K562 (cell line): ENCODE results near the gene RNASE4. TPM values are rescaled to one million over a fixed set of nuclear protein-coding genes. Genes with fewer than 3 reads are reported as not detected.

Source experiments
- ATAC-seq: fragments of 200-7000 bp; cut with Tn5 transposase; 3 replicates; pipeline ENCODE4 v1.9.1; 2020; ENCODE audit warnings: moderate library complexity
- BruUV-seq: library from RNA; stranded (reverse); fragments of 400-500 nt; replicated peaks from 2 replicates; lab custom pipeline; 2021; lab: Mats Ljungman, UMichigan
- CTCF ChIA-PET: fragments of 300-600 bp; formaldehyde crosslinking; extraction: SDS; loops from one replicate; lab custom pipeline; 2021; ENCODE audit warnings: low intra/inter-chr PET ratio; lab: Yijun Ruan, JAX
- POLR2A ChIA-PET: fragments of 300-600, 350-650 bp; sonication (Branson Sonifier 250); formaldehyde crosslinking; extraction: SDS; loops from one replicate; lab custom pipeline; 2021; ENCODE audit warnings: antibody characterized with exemption, inconsistent platforms; lab: Yijun Ruan, JAX
- DNase-seq, 4 experiments: peaks; one replicate each; pipeline versions ENCODE4 v3.0.0 to v3.0.0-alpha.2; 2011 to 2018; ENCODE audit warnings: low spot score in 3 of 4, mixed read lengths in 3 of 4; ENCODE audit errors: extremely low read depth in 1 of 4
- FAIRE-seq: peaks from 2 replicates; lab custom pipeline; 2011; peaks lifted over from hg19 to GRCh38; lab: Jason Lieb, UNC
- H2AFZ ChIP-seq: 2 replicates; pipeline ENCODE4 v1.6.0; 2011; ENCODE audit warnings: low read depth, low read length, control low read depth, inconsistent platforms
- H3K27ac ChIP-seq: fragments of 200-600 bp; 3 replicates; pipeline ENCODE4 v1.8.0; 2011; ENCODE audit warnings: low read depth, mild to moderate bottlenecking, control low read depth, inconsistent platforms, low read length, moderate library complexity, mixed read lengths; ENCODE audit errors: extremely low read depth
- H3K27me3 ChIP-seq, 2 experiments: fragments of 300-600 bp in 1 of 2; 2 replicates in 1 of 2; 3 replicates in 1 of 2; pipeline versions ENCODE4 v1.6.0 to v1.8.0; 2011; ENCODE audit warnings: inconsistent platforms in 2 of 2, low read length in 2 of 2, mild to moderate bottlenecking in 1 of 2, mixed read lengths in 1 of 2, moderate library complexity in 1 of 2; ENCODE audit not compliant: control insufficient read depth in 2 of 2, insufficient read depth in 2 of 2
- H3K36me3 ChIP-seq: fragments of 300-600 bp; 3 replicates; pipeline ENCODE4 v1.8.0; 2011; ENCODE audit warnings: mild to moderate bottlenecking, low read length, inconsistent platforms; ENCODE audit not compliant: control insufficient read depth, insufficient read depth
- H3K4me1 ChIP-seq, 2 experiments: fragments of 200-600 bp in 1 of 2; replicated peaks in 1 of 2; 2 replicates in 1 of 2; 3 replicates in 1 of 2; pipeline versions ENCODE4 v1.5.1 to v1.8.0; 2011; ENCODE audit warnings: inconsistent platforms in 2 of 2, low read length in 2 of 2, mild to moderate bottlenecking in 1 of 2, mixed read lengths in 1 of 2, moderate library complexity in 1 of 2; ENCODE audit not compliant: control insufficient read depth in 2 of 2, insufficient read depth in 2 of 2
- H3K4me2 ChIP-seq: 2 replicates; pipeline ENCODE4 v1.6.1; 2011; ENCODE audit warnings: low read length, control low read depth, inconsistent platforms, mixed read lengths; ENCODE audit not compliant: insufficient read depth
- H3K4me3 ChIP-seq: fragments of 200-600 bp; sonication (generic), shearing (Covaris generic); 2 replicates; pipeline ENCODE4 v1.5.1; 2016; ENCODE audit warnings: control low read depth, inconsistent platforms
- H3K79me2 ChIP-seq: fragments of 200-600 bp; 3 replicates; pipeline ENCODE4 v1.8.0; 2011; ENCODE audit warnings: low read length, inconsistent platforms; ENCODE audit not compliant: control insufficient read depth, insufficient read depth
- H3K9ac ChIP-seq, 2 experiments: 2 replicates each; pipeline versions ENCODE4 v1.6.0 to v1.6.1; 2011; ENCODE audit warnings: low read depth in 2 of 2, low read length in 2 of 2, control low read depth in 1 of 2, inconsistent platforms in 1 of 2, mild to moderate bottlenecking in 1 of 2, mixed read lengths in 1 of 2; ENCODE audit not compliant: insufficient read depth in 1 of 2
- H3K9me1 ChIP-seq: one replicate; pipeline ENCODE4 v1.6.0; 2011; ENCODE audit warnings: inconsistent platforms, mild to moderate bottlenecking, low read length, moderate library complexity; ENCODE audit not compliant: control insufficient read depth, insufficient read depth
- H3K9me3 ChIP-seq: replicated peaks from 2 replicates; pipeline ENCODE4 v1.5.1; 2011; ENCODE audit warnings: low read depth, low read length, inconsistent platforms; ENCODE audit not compliant: control insufficient read depth, insufficient read depth
- H4K20me1 ChIP-seq: replicated peaks from 2 replicates; pipeline ENCODE4 v1.6.1; 2011; ENCODE audit warnings: low read length, inconsistent platforms, mixed read lengths; ENCODE audit not compliant: control insufficient read depth, insufficient read depth
- ERF ChIP-seq: fragments of 450-650 bp; formaldehyde crosslinking; IDR thresholded peaks from 2 replicates; pipeline ENCODE4 v1.4.0; 2020; ENCODE audit warnings: mild to moderate bottlenecking, mixed read lengths
- KDM2B ChIP-seq: fragments of 250-450 bp; sonication (Bioruptor Pico); IDR thresholded peaks from 2 replicates; pipeline ENCODE4 v1.8.0; 2021; ENCODE audit warnings: mild to moderate bottlenecking, moderate library complexity
- KLF13 ChIP-seq: fragments of 450-650 bp; IDR thresholded peaks from 2 replicates; pipeline ENCODE4 v1.6.1; 2016; ENCODE audit warnings: missing genetic modification characterization, low read depth, mild to moderate bottlenecking, missing compliant biosample characterization, moderate library complexity, borderline replicate concordance
- MED1 ChIP-seq: sonication (generic); formaldehyde crosslinking; IDR thresholded peaks from 2 replicates; pipeline ENCODE4 v1.8.1; 2023; ENCODE audit warnings: missing genetic modification reagents, borderline replicate concordance
- MTF1 ChIP-seq: fragments of 250-450 bp; sonication (Bioruptor Pico); IDR thresholded peaks from 2 replicates; pipeline ENCODE4 v1.9.0; 2021; ENCODE audit warnings: moderate library complexity, mild to moderate bottlenecking, inconsistent platforms, borderline replicate concordance
- PHTF2 ChIP-seq: fragments of 250-450 bp; sonication (Bioruptor Pico); IDR thresholded peaks from 2 replicates; pipeline ENCODE4 v1.5.0; 2021; ENCODE audit warnings: mild to moderate bottlenecking
- RFX1 ChIP-seq: fragments of 450-650 bp; IDR thresholded peaks from 2 replicates; pipeline ENCODE4 v1.6.1; 2016; ENCODE audit warnings: mild to moderate bottlenecking, moderate library complexity
- ZBTB7A ChIP-seq: IDR thresholded peaks from 2 replicates; pipeline ENCODE4 v1.6.1; 2011; ENCODE audit warnings: low read depth, mild to moderate bottlenecking, low read length, moderate library complexity, borderline replicate concordance; ENCODE audit not compliant: control insufficient read depth
- ZNF146 ChIP-seq: IDR thresholded peaks from one replicate; pipeline ENCODE4 v1.6.1; 2018; ENCODE audit warnings: missing compliant biosample characterization; ENCODE audit not compliant: unreplicated experiment
- ZNF280A ChIP-seq: fragments of 450-650 bp; IDR thresholded peaks from 2 replicates; pipeline ENCODE4 v1.6.1; 2018; ENCODE audit warnings: mild to moderate bottlenecking, low read depth; ENCODE audit not compliant: partially characterized antibody
- ZNF586 ChIP-seq: fragments of 450-650 bp; formaldehyde crosslinking; conservative IDR thresholded peaks from 2 replicates; pipeline ENCODE4 v1.4.0; 2020; ENCODE audit warnings: mild to moderate bottlenecking, moderate library complexity
- ZNF77 ChIP-seq: fragments of 250-450 bp; sonication (Bioruptor Pico); IDR thresholded peaks from 2 replicates; pipeline ENCODE4 v1.5.0; 2020
- WGBS: fragments of 100-300 bp; shearing (Covaris generic); methylation state at CpG from one replicate; pipeline ENCODE4 v1.1.6; 2016; ENCODE audit warnings: low coverage, mixed read lengths; ENCODE audit not compliant: insufficient coverage; ENCODE audit errors: missing lambda C conversion rate; 5-methylcytosine and 5-hydroxymethylcytosine counted together
- in situ Hi-C: fragments of 300-500 bp; cut with MboI; formaldehyde crosslinking; loops from 4 replicates; pipeline ENCODE4 v1.15.0; 2018; ENCODE audit warnings: inconsistent platforms, mixed read lengths
- intact Hi-C: fragments of 100-400 bp; cut with micrococcal nuclease; formaldehyde crosslinking; loops from 2 replicates; pipeline ENCODE4 v1.14.2; 2022
- polyA plus RNA-seq, 8 experiments: library from polyadenylated mRNA; depleted of rRNA in 4 of 8; stranded (reverse) in 5 of 8; unstranded in 3 of 8; fragments of >200 nt; fragmentation: Nextera tagmentation in 2 of 8; fragmentation: Illumina TruSeq in 1 of 8; extraction: Ambion mirVana in 2 of 8; extraction: Trizol in 1 of 8; gene quantifications; 2 replicates each; pipeline versions ENCODE4 v1.2.1 to v1.2.3, GENCODE V29; 2011 to 2014; ENCODE audit warnings: inconsistent platforms in 1 of 8, missing spikeins in 1 of 8
- total RNA-seq, 7 experiments: library from RNA; depleted of rRNA in 6 of 7; stranded (reverse); fragments of >200 nt in 6 of 7; fragmentation: Illumina TruSeq in 2 of 7; extraction: Trizol in 2 of 7; gene quantifications; 2 replicates each; pipeline versions ENCODE4 v1.2.1 to v1.2.3, GENCODE V29; 2011 to 2021; ENCODE audit warnings: low replicate concordance in 1 of 7
- TF ChIP-seq, protein P1 (sequence below): fragments of 450-650 bp; formaldehyde crosslinking; IDR thresholded peaks from 2 replicates; pipeline ENCODE4 v1.4.0; 2022; ENCODE audit warnings: mild to moderate bottlenecking, moderate library complexity

RNASE4 gene
- total and polyA plus RNA-seq, 9 of the 15 experiments (the other 6 are each of a cell fraction or from before 2014, with no cell fraction given) = 0.09 to 0.22 (median 0.13) TPM; not detected in 2

- Histone ChIP-seq H3K4me3 (no peak overlapping the region), H3K9me1 (no peaks in the 10 kb centered on the region), H3K79me2 (no peaks in the 10 kb centered on the region), H3K9ac (no peak overlapping the region), H2AFZ (no peak overlapping the region), H3K4me1 (peaks cover 0 to 3% of the 10 kb centered on the region in 2 experiments; a peak in 2 of 5 replicates), H3K4me2 (no peak overlapping the region), H4K20me1 (no peaks in the 10 kb centered on the region), H3K36me3 (no peaks in the 10 kb centered on the region), H3K9me3 (no peaks in the 10 kb centered on the region), H3K27ac (no peak overlapping the region), H3K27me3 (peaks cover 3 to 5% of the 10 kb centered on the region in 2 experiments; a peak in 2 of 5 replicates)
- in situ Hi-C loops (no loop called here), intact Hi-C loops (no loop called here)
- BruUV-seq = no TSS peak
- ATAC-seq (no peak), DNase-seq (no peak), FAIRE-seq (no peak)
- TF ChIP-seq RFX1 = peak; percentile 78
- no peak for TF ChIP-seq MED1 (CRISPR knock-in tag)
- ChIA-PET CTCF (no interaction called here), POLR2A (interaction anchor here (0.8 to 0.9 kb wide), 2 partner anchors 77 to 918 kb away, joined by 3 to 5 read pairs; no protein-coding TSS in a partner anchor)
- 0% methylated on average over 6 of the region's 6 CpGs for WGBS
These were observed 49.5 kb downstream of the RNASE4 start for GRCh38 chr14:20733684-20734429.

GRCh38 chr14:20734430-20734806 is 50.1 kb downstream of the RNASE4 start:
- H3K9ac ChIP-seq = no peak overlapping the region
- no peaks in the 10 kb centered on the region for H3K36me3 ChIP-seq
- no peak overlapping the region for H3K4me3 ChIP-seq
- FAIRE-seq (no peak), DNase-seq (no peak), ATAC-seq (no peak)
- peaks cover 0 to 3% of the 10 kb centered on the region in 2 experiments; a peak in 2 of 5 replicates for H3K4me1 ChIP-seq
- H3K4me2 ChIP-seq = no peak overlapping the region
- intact Hi-C loops = no loop called here
- in situ Hi-C loops = no loop called here
- 0% methylated on average over 4 of the region's 4 CpGs for WGBS
- no peak overlapping the region for H2AFZ ChIP-seq
- H3K27ac ChIP-seq = no peak overlapping the region
- no TSS peak for BruUV-seq
- H3K9me3 ChIP-seq = no peaks in the 10 kb centered on the region
- CTCF ChIA-PET = no interaction called here
- H3K9me1 ChIP-seq = no peaks in the 10 kb centered on the region
- H3K27me3 ChIP-seq = peaks cover 3 to 5% of the 10 kb centered on the region in 2 experiments; a peak in 2 of 5 replicates
- no peaks in the 10 kb centered on the region for H3K79me2 ChIP-seq
- no peaks in the 10 kb centered on the region for H4K20me1 ChIP-seq
- POLR2A ChIA-PET = interaction anchor here (0.9 kb wide), 1 partner anchor 76 kb away, joined by 3 read pairs; no protein-coding TSS in a partner anchor
- TF ChIP-seq KLF13 (tag) (no peak), ZNF77 (CRISPR knock-in tag) (no peak), ZNF146 (no peak), PHTF2 (CRISPR knock-in tag) (no peak), ZBTB7A (no peak), KDM2B (no peak), ZNF280A (no peak), ZNF586 (CRISPR knock-in tag) (no peak), MTF1 (CRISPR knock-in tag) (no peak), ERF (CRISPR knock-in tag) (no peak)
- TF ChIP-seq, protein P1, sequence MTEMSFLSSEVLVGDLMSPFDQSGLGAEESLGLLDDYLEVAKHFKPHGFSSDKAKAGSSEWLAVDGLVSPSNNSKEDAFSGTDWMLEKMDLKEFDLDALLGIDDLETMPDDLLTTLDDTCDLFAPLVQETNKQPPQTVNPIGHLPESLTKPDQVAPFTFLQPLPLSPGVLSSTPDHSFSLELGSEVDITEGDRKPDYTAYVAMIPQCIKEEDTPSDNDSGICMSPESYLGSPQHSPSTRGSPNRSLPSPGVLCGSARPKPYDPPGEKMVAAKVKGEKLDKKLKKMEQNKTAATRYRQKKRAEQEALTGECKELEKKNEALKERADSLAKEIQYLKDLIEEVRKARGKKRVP (CRISPR knock-in tag) = no peak
